Erythroblast (primary cell): Measurements from ENCODE around the gene GRIK1.

Experiments used
- GATA1 ChIP-seq: IDR thresholded peaks from 2 replicates; pipeline ENCODE4 v1.6.1; 2011; ENCODE audit warnings: low read depth, mild to moderate bottlenecking, control low read depth, low read length, moderate library complexity
- POLR2A ChIP-seq: IDR thresholded peaks from 2 replicates; pipeline ENCODE4 v1.6.1; 2011; ENCODE audit warnings: mild to moderate bottlenecking, low read length

DNA sequence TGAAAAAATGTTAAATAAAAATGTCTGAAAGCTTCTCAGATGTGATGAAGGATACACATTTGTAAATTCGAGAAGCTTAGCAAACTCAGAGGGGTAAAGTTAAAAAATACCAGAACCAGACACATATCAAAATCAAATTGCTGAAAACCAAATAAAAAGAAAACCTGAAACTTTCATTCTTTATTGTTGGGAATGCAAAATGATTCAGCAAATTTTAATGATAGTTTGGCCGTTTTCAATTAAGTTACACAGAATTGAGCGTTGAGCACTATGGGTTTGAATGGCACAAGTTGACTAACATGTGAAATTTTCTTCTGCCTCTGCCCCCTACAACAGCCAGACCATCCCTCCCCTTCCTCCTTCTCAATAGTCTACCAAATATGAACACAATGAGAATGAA lies 33.5 kb upstream of the GRIK1 start:
- TF ChIP-seq POLR2A (no peak), GATA1 (no peak)
